ENCODE results near the gene B2M. TPM values are rescaled to one million over a fixed set of nuclear protein-coding genes. Genes with fewer than 3 reads are reported as not detected.

The B2M gene
- total and polyA plus RNA-seq, 2 experiments from 2014 or later: 167 to 180 TPM

DNA sequence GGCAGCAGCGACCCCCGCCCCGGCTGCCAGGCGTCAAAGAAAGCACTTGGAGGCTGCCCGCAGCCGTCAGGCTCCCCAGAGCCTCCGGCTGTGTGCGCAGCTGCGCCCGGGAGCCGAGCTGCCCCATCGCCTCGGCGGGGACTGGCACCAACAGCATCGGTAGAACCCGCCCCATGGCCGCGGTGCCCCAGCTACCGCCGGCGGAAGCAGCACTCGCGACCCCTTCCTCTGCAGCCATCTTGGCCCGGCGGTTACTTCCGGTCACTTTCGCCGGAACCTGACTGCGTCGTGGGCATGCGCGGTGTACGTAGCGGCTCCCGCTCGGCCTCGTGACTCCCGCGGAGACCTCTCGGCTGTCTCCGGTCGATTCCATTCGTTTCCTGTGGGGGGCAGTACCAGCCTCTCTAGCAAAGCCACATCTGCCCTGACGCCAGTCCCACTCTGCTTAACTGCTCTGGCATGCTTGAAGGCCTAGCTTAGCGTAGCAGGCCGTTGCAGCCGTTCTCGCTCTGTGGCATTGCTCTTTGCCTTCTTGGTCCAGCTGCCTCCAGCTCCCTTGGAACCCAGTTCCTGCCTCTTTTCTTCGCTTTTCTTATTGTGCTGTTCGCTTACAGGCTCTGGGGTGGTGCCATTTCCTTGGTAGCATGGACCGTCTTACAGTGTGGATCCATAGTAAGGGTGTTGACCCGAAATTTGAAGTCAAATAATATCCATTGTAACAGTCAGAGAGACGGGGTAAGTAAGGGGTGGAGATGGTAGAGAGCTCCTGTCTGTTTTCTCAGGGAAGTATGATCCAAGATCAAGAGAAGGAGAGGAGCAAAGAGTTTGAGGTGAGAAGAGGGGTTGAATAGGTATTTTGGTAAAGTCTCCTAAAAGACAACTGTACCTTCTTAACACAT lies 47.7 kb upstream of the B2M start, which contains the start of gene SPG11:
Gene SPG11, minus strand, starts transcription at position 253 of the 899 bp plus-strand sequence. Its CDS starts 15 bp downstream, at position 238.
- H3F3A ChIP-seq (replicated peaks; ENCODE audit: low read depth): no peaks in the 10 kb centered on the region; the same call in 1 of the 2 replicates
- peak within 1 kb of the TSS; percentile 95 for H3K27ac Mint-ChIP-seq

DNA sequence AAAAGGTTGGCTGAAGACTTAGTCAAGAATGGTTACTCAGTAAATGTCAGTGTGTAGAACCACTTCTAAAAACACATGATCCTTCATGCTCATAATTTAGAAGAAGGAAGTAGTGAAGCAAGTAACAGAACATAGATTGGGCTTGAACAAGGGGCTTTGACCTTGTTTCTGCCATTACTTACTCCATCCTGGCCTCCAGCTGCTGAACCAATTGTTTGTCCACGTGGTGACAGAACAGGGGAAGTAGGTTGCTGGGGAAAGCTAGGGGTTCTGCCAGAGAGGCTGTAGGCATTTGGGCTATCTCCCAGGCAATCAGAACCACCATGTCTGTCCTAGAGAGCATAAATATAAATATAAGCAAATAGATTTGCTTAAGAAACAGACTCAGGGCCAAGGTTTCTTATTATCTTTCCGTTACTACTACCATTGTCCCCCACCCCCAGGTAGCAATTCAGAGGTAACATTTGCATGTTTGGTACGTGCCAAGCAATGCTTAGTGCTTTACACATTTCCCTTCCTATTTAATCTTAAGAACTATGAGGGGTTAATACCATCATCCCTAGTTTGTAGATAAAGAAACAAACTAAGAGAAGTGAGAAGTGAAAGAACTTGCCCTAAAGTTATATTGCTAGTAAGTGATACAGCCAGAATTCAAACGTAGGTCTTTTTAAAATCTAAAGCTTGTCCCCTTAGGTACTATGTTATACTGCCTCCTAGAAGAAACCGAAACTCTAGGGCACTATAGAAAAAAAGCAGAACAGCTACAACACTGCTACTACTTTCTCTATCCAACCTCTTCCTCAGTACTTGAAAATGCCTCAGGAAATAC lies 44.9 kb upstream of the B2M start:
- H3F3A ChIP-seq (replicated peaks; ENCODE audit: low read depth): no peaks in the 10 kb centered on the region; the same call in 1 of the 2 replicates
- H3K4me1 Mint-ChIP-seq: peaks cover 17% of the 10 kb centered on the region
- H3K4me3 Mint-ChIP-seq: no peak overlapping the region
- H3K9me3 Mint-ChIP-seq: no peaks in the 10 kb centered on the region
- no peak overlapping the region for H3K4me3 ChIP-seq
- no peaks in the 10 kb centered on the region; the same call in 2 of the 3 replicates for H3K36me3 Mint-ChIP-seq (ENCODE audit: low read depth)
- no peaks in the 10 kb centered on the region for H3K27me3 ChIP-seq (ENCODE audit: insufficient read depth)
- H3K27me3 Mint-ChIP-seq (ENCODE audit: insufficient read depth, low read depth, poor library complexity): peaks cover 7% of the 10 kb centered on the region
- no peak overlapping the region for H3K4me2 ChIP-seq
- H2AFZ ChIP-seq: peak overlapping the region; percentile 11; the same call in 1 of the 2 replicates
- H4K20me1 ChIP-seq (replicated peaks; ENCODE audit: insufficient read depth): no peaks in the 10 kb centered on the region
- H3K79me2 ChIP-seq (replicated peaks; ENCODE audit: insufficient read depth): peaks cover 10% of the 10 kb centered on the region; the same call in 1 of the 2 replicates
- no peak overlapping the region for H3K27ac Mint-ChIP-seq
- no peak overlapping the region for H3K27ac ChIP-seq (ENCODE audit: low read depth)
- no peaks in the 10 kb centered on the region for H3K36me3 ChIP-seq (ENCODE audit: insufficient read depth)
- DNase-seq (ENCODE audit: low spot score) (no peak), ATAC-seq (no peak)
- H3K9me2 ChIP-seq (ENCODE audit: insufficient read depth): no peaks in the 10 kb centered on the region
- H3K4me1 ChIP-seq (ENCODE audit: insufficient read depth): peaks cover 5% of the 10 kb centered on the region; the same call in 1 of the 2 replicates
- TF ChIP-seq JUNB (IDR thresholded peaks at IDR 0.05; ENCODE audit: unreplicated experiment) (no peak), ZNF114 (CRISPR knock-in tag; IDR thresholded peaks at IDR 0.05) (no peak), EZH2 (IDR thresholded peaks at IDR 0.05; ENCODE audit: low read depth, unreplicated experiment) (no peak)
- TF ChIP-seq, protein P1, sequence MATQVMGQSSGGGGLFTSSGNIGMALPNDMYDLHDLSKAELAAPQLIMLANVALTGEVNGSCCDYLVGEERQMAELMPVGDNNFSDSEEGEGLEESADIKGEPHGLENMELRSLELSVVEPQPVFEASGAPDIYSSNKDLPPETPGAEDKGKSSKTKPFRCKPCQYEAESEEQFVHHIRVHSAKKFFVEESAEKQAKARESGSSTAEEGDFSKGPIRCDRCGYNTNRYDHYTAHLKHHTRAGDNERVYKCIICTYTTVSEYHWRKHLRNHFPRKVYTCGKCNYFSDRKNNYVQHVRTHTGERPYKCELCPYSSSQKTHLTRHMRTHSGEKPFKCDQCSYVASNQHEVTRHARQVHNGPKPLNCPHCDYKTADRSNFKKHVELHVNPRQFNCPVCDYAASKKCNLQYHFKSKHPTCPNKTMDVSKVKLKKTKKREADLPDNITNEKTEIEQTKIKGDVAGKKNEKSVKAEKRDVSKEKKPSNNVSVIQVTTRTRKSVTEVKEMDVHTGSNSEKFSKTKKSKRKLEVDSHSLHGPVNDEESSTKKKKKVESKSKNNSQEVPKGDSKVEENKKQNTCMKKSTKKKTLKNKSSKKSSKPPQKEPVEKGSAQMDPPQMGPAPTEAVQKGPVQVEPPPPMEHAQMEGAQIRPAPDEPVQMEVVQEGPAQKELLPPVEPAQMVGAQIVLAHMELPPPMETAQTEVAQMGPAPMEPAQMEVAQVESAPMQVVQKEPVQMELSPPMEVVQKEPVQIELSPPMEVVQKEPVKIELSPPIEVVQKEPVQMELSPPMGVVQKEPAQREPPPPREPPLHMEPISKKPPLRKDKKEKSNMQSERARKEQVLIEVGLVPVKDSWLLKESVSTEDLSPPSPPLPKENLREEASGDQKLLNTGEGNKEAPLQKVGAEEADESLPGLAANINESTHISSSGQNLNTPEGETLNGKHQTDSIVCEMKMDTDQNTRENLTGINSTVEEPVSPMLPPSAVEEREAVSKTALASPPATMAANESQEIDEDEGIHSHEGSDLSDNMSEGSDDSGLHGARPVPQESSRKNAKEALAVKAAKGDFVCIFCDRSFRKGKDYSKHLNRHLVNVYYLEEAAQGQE (IDR thresholded peaks at IDR 0.05; ENCODE audit: unreplicated experiment): no peak
- TF ChIP-seq, protein P2, sequence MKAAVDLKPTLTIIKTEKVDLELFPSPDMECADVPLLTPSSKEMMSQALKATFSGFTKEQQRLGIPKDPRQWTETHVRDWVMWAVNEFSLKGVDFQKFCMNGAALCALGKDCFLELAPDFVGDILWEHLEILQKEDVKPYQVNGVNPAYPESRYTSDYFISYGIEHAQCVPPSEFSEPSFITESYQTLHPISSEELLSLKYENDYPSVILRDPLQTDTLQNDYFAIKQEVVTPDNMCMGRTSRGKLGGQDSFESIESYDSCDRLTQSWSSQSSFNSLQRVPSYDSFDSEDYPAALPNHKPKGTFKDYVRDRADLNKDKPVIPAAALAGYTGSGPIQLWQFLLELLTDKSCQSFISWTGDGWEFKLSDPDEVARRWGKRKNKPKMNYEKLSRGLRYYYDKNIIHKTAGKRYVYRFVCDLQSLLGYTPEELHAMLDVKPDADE (IDR thresholded peaks at IDR 0.05): no peak
- TF ChIP-seq, protein P3, sequence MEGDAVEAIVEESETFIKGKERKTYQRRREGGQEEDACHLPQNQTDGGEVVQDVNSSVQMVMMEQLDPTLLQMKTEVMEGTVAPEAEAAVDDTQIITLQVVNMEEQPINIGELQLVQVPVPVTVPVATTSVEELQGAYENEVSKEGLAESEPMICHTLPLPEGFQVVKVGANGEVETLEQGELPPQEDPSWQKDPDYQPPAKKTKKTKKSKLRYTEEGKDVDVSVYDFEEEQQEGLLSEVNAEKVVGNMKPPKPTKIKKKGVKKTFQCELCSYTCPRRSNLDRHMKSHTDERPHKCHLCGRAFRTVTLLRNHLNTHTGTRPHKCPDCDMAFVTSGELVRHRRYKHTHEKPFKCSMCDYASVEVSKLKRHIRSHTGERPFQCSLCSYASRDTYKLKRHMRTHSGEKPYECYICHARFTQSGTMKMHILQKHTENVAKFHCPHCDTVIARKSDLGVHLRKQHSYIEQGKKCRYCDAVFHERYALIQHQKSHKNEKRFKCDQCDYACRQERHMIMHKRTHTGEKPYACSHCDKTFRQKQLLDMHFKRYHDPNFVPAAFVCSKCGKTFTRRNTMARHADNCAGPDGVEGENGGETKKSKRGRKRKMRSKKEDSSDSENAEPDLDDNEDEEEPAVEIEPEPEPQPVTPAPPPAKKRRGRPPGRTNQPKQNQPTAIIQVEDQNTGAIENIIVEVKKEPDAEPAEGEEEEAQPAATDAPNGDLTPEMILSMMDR (conservative IDR thresholded peaks at IDR 0.05; ENCODE audit: low read depth in 2 of 2): no peak

More for the DNA sequence above, 47.7 kb upstream of the B2M start, which contains the start of gene SPG11:
- peak within 1 kb of the TSS; percentile 99 for H3K4me2 ChIP-seq
- DNase-seq (ENCODE audit: low spot score) (peak; percentile 99), ATAC-seq (peak; percentile 93)
- TF ChIP-seq POLR2AphosphoS5 (IDR thresholded peaks at IDR 0.05; ENCODE audit: low read depth): peak; percentile 93
- TF ChIP-seq ZNF331 (CRISPR knock-in tag; IDR thresholded peaks at IDR 0.05; ENCODE audit: low read depth): no peak
- TF ChIP-seq, protein P3 (conservative IDR thresholded peaks at IDR 0.05; ENCODE audit: low read depth in 2 of 2): peak; percentile 72 to 95
- TF ChIP-seq, protein P2 (IDR thresholded peaks at IDR 0.05): peak; percentile 45
- H3K79me2 ChIP-seq (replicated peaks; ENCODE audit: insufficient read depth): peaks cover 10% of the 10 kb centered on the region; the same call in 1 of the 2 replicates
- no peaks in the 10 kb centered on the region for H3K27me3 ChIP-seq (ENCODE audit: insufficient read depth)
- H3K9me3 Mint-ChIP-seq: no peaks in the 10 kb centered on the region
- H3K27ac ChIP-seq (ENCODE audit: low read depth): peak within 1 kb of the TSS; percentile 82; the same call in 1 of the 2 replicates
- no peaks in the 10 kb centered on the region for H3K9me2 ChIP-seq (ENCODE audit: insufficient read depth)
- H3K4me3 ChIP-seq: peak within 1 kb of the TSS; percentile 95
- peaks cover 17% of the 10 kb centered on the region for H3K4me1 Mint-ChIP-seq
- H2AFZ ChIP-seq: peak within 1 kb of the TSS; percentile 96
- H3K36me3 Mint-ChIP-seq (ENCODE audit: low read depth): peaks cover 10% of the 10 kb centered on the region
- H4K20me1 ChIP-seq (replicated peaks; ENCODE audit: insufficient read depth): no peaks in the 10 kb centered on the region
- peak within 1 kb of the TSS; percentile 97 for H3K4me3 Mint-ChIP-seq
- peaks cover 5% of the 10 kb centered on the region; the same call in 1 of the 2 replicates for H3K4me1 ChIP-seq (ENCODE audit: insufficient read depth)
- H3K27me3 Mint-ChIP-seq (ENCODE audit: insufficient read depth, low read depth, poor library complexity): peaks cover 4% of the 10 kb centered on the region
- H3K36me3 ChIP-seq (ENCODE audit: insufficient read depth): no peaks in the 10 kb centered on the region
